GM23338 (cell line): Measurements from ENCODE around the gene OR2D3. TPM values are rescaled to one million over a fixed set of nuclear protein-coding genes. Genes with fewer than 3 reads are reported as not detected.

ENCODE experiments used
- ATAC-seq: fragments of 200-7000 bp; cut with Tn5 transposase; 3 replicates; pipeline ENCODE4 v1.9.1; 2020
- DNase-seq: peaks from one replicate; pipeline ENCODE4 v3.0.0-alpha.2; 2015; ENCODE audit warnings: low spot score
- H2AFZ ChIP-seq: fragments of 200-600 bp; sonication (generic); 2 replicates; pipeline ENCODE4 v1.8.0; 2016; ENCODE audit warnings: antibody characterized with exemption, mild to moderate bottlenecking, moderate library complexity
- H3F3A ChIP-seq: fragments of 200-600 bp; sonication (generic); replicated peaks from 2 replicates; pipeline ENCODE4 v1.8.0; 2017; ENCODE audit warnings: antibody characterized with exemption, mixed run types, low read depth
- H3K27ac ChIP-seq: fragments of 200-600 bp; sonication (generic); 2 replicates; pipeline ENCODE4 v1.6.1; 2016; ENCODE audit warnings: low read depth
- H3K27me3 ChIP-seq: fragments of 200-600 bp; sonication (generic); 2 replicates; pipeline ENCODE4 v1.8.0; 2016; ENCODE audit warnings: mild to moderate bottlenecking, mixed run types, moderate library complexity; ENCODE audit not compliant: insufficient read depth
- H3K36me3 ChIP-seq: fragments of 200-600 bp; sonication (generic); 2 replicates; pipeline ENCODE4 v1.8.0; 2016; ENCODE audit warnings: mild to moderate bottlenecking; ENCODE audit not compliant: insufficient read depth
- H3K4me1 ChIP-seq: fragments of 200-600 bp; sonication (generic); 2 replicates; pipeline ENCODE4 v1.8.0; 2016; ENCODE audit warnings: mild to moderate bottlenecking, moderate library complexity; ENCODE audit not compliant: insufficient read depth
- H3K4me2 ChIP-seq: fragments of 200-600 bp; sonication (generic); 2 replicates; pipeline ENCODE4 v1.7.1; 2017; ENCODE audit warnings: mixed run types
- H3K4me3 ChIP-seq: fragments of 200-600 bp; sonication (generic); 2 replicates; pipeline ENCODE4 v1.6.1; 2016; ENCODE audit warnings: mixed run types
- H3K79me2 ChIP-seq: fragments of 200-600 bp; sonication (generic); replicated peaks from 2 replicates; pipeline ENCODE4 v1.8.0; 2017; ENCODE audit warnings: mild to moderate bottlenecking; ENCODE audit not compliant: insufficient read depth
- H3K9me2 ChIP-seq: fragments of 200-600 bp; sonication (generic); 2 replicates; pipeline ENCODE4 v1.8.0; 2017; ENCODE audit not compliant: insufficient read depth
- H4K20me1 ChIP-seq: fragments of 200-600 bp; sonication (generic); replicated peaks from 2 replicates; pipeline ENCODE4 v1.8.0; 2017; ENCODE audit warnings: mild to moderate bottlenecking; ENCODE audit not compliant: insufficient read depth
- H3K27ac Mint-ChIP-seq: 2 replicates; pipeline ENCODE4 v1.8.0; 2020; ENCODE audit warnings: inconsistent platforms, mild to moderate bottlenecking, moderate library complexity, mixed read lengths
- H3K27me3 Mint-ChIP-seq: 3 replicates; pipeline ENCODE4 v1.8.0; 2022; ENCODE audit warnings: low read depth, mild to moderate bottlenecking, moderate library complexity, mixed read lengths, inconsistent platforms; ENCODE audit not compliant: insufficient read depth, poor library complexity
- H3K36me3 Mint-ChIP-seq: 3 replicates; pipeline ENCODE4 v1.8.0; 2021; ENCODE audit warnings: low read depth, mild to moderate bottlenecking, inconsistent platforms, moderate library complexity, mixed read lengths
- H3K4me1 Mint-ChIP-seq: 3 replicates; pipeline ENCODE4 v1.8.0; 2020; ENCODE audit warnings: mild to moderate bottlenecking, inconsistent platforms, mixed read lengths
- H3K4me3 Mint-ChIP-seq: 3 replicates; pipeline ENCODE4 v1.8.0; 2021; ENCODE audit warnings: moderate library complexity, mild to moderate bottlenecking, inconsistent platforms, mixed read lengths
- H3K9me3 Mint-ChIP-seq: 3 replicates; pipeline ENCODE4 v1.8.0; 2020; ENCODE audit warnings: moderate library complexity, mild to moderate bottlenecking, inconsistent platforms, mixed read lengths
- JUNB ChIP-seq: IDR thresholded peaks from one replicate; pipeline ENCODE4 v1.6.1; 2016; ENCODE audit warnings: antibody characterized with exemption; ENCODE audit not compliant: unreplicated experiment
- NANOG ChIP-seq: IDR thresholded peaks from 2 replicates; pipeline ENCODE4 v1.6.1; 2016; ENCODE audit warnings: antibody characterized with exemption, borderline replicate concordance
- POLR2AphosphoS5 ChIP-seq: IDR thresholded peaks from 2 replicates; pipeline ENCODE4 v1.6.1; 2016; ENCODE audit warnings: antibody characterized with exemption, low read depth
- STAT1 ChIP-seq: IDR thresholded peaks from one replicate; pipeline ENCODE4 v1.6.1; 2016; ENCODE audit warnings: antibody characterized with exemption; ENCODE audit not compliant: unreplicated experiment
- ZNF114 ChIP-seq: fragments of 250-450 bp; sonication (Bioruptor Pico); IDR thresholded peaks from 2 replicates; pipeline ENCODE4 v1.5.0; 2020; ENCODE audit warnings: mild to moderate bottlenecking, moderate library complexity
- ZNF462 ChIP-seq: fragments of 250-450 bp; sonication (Bioruptor Pico); IDR thresholded peaks from 2 replicates; pipeline ENCODE4 v1.5.0; 2020; ENCODE audit warnings: mild to moderate bottlenecking, moderate library complexity
- polyA plus RNA-seq: library from polyadenylated mRNA; unstranded; fragments of >200 nt; fragmentation: Nextera tagmentation; extraction: Ambion mirVana; gene quantifications from 2 replicates; pipeline ENCODE4 v1.2.1, GENCODE V29; 2016
- total RNA-seq: library from RNA; depleted of rRNA; stranded (reverse); fragments of >200 nt; shearing (Covaris generic); gene quantifications from 2 replicates; pipeline ENCODE4 v1.2.3, GENCODE V29; 2014

The OR2D3 gene
- total and polyA plus RNA-seq, 2 experiments from 2014 or later: 0.65 TPM; not detected in 1

- Histone ChIP-seq H2AFZ (peak overlapping the region; percentile 97), H3K4me2 (peak overlapping the region; percentile 88), H3K4me3 (peak overlapping the region; percentile 86), H3K4me1 (peaks cover 30% of the 10 kb centered on the region), H3K9me2 (no peaks in the 10 kb centered on the region), H3K79me2 (peaks cover 42% of the 10 kb centered on the region), H3K27me3 (no peaks in the 10 kb centered on the region), H3F3A (no peaks in the 10 kb centered on the region), H3K36me3 (no peaks in the 10 kb centered on the region), H3K27ac (no peak overlapping the region), H4K20me1 (no peaks in the 10 kb centered on the region)
- DNase-seq (peak; percentile 15), ATAC-seq (no peak)
- peaks cover 4% of the 10 kb centered on the region for H3K27me3 Mint-ChIP-seq
- no peaks in the 10 kb centered on the region for H3K9me3 Mint-ChIP-seq
- no peak overlapping the region for H3K27ac Mint-ChIP-seq
- peak overlapping the region; percentile 97 for H3K4me3 Mint-ChIP-seq
- peaks cover 12% of the 10 kb centered on the region; the same call in 2 of the 3 replicates for H3K36me3 Mint-ChIP-seq
- peaks cover 31% of the 10 kb centered on the region for H3K4me1 Mint-ChIP-seq
- TF ChIP-seq STAT1: no peak
Observed at GRCh38 chr11:6927030-6927617, 6.3 kb downstream of the OR2D3 start.

GRCh38 chr11:6928916-6929315, 8.1 kb downstream of the OR2D3 start:
- Histone ChIP-seq H3K79me2 (peaks cover 42% of the 10 kb centered on the region), H3K9me2 (no peaks in the 10 kb centered on the region), H3K4me2 (peak overlapping the region; percentile 56), H4K20me1 (no peaks in the 10 kb centered on the region), H2AFZ (no peak overlapping the region), H3K36me3 (peaks cover 9% of the 10 kb centered on the region; the same call in 1 of the 2 replicates), H3F3A (no peaks in the 10 kb centered on the region), H3K27ac (no peak overlapping the region), H3K27me3 (no peaks in the 10 kb centered on the region), H3K4me1 (peaks cover 30% of the 10 kb centered on the region), H3K4me3 (peak overlapping the region; percentile 36; the same call in 1 of the 2 replicates)
- H3K9me3 Mint-ChIP-seq: no peaks in the 10 kb centered on the region
- H3K27ac Mint-ChIP-seq: no peak overlapping the region
- H3K27me3 Mint-ChIP-seq: peaks cover 4% of the 10 kb centered on the region
- peaks cover 27% of the 10 kb centered on the region for H3K36me3 Mint-ChIP-seq
- no peak for ATAC-seq
- no peak for DNase-seq
- TF ChIP-seq ZNF462 (CRISPR knock-in tag) (no peak), ZNF114 (CRISPR knock-in tag) (no peak), POLR2AphosphoS5 (no peak), JUNB (no peak), NANOG (no peak), STAT1 (no peak)
- H3K4me3 Mint-ChIP-seq: peak overlapping the region; percentile 32; the same call in 2 of the 3 replicates
- peaks cover 31% of the 10 kb centered on the region for H3K4me1 Mint-ChIP-seq
